Measurements from ENCODE around the gene DNAAF9.
A peak's percentile ranks its signal among the peaks of the same experiment; 100 is the strongest.
"Not testable (repeated sequence)": the region's sequence is repeated elsewhere in the genome, so short reads cannot be mapped to it uniquely, and the experiment has no call there.

Gene DNAAF9

GRCh38 chr20:3407040-3407770 is at the start of gene DNAAF9:
Gene DNAAF9, minus strand, starts transcription at chr20:3407669. Its CDS starts 112 bp downstream, at chr20:3407557.
- peak; percentile 85 for DNase-seq

GRCh38 chr20:3456648-3457047 is 49.2 kb upstream of the DNAAF9 start:
- no peak for DNase-seq

- no peak for DNase-seq
These were observed 47.4 kb upstream of the DNAAF9 start for GRCh38 chr20:3454831-3455230.

GRCh38 chr20:3452690-3453089 is 45.2 kb upstream of the DNAAF9 start:
- DNase-seq = no peak

GRCh38 chr20:3452136-3452535 is 44.7 kb upstream of the DNAAF9 start:
- DNase-seq = no peak

- no peak for DNase-seq
These were observed 41.9 kb upstream of the DNAAF9 start for GRCh38 chr20:3449319-3449718.

- no peak for DNase-seq
These were observed 39.9 kb upstream of the DNAAF9 start for GRCh38 chr20:3447321-3447720.

- no peak for DNase-seq
These were observed 39.3 kb upstream of the DNAAF9 start for GRCh38 chr20:3446779-3447178.

GRCh38 chr20:3436864-3437574 is 29.6 kb upstream of the DNAAF9 start:
- no peak for DNase-seq

GRCh38 chr20:3434232-3434631 is 26.8 kb upstream of the DNAAF9 start:
- DNase-seq = no peak

- no peak for DNase-seq
These were observed 26.3 kb upstream of the DNAAF9 start for GRCh38 chr20:3433744-3434143.

GRCh38 chr20:3432844-3433243 is 25.4 kb upstream of the DNAAF9 start:
- no peak for DNase-seq

GRCh38 chr20:3431109-3431508 is 23.6 kb upstream of the DNAAF9 start:
- DNase-seq = no peak

- no peak for DNase-seq
These were observed 23.1 kb upstream of the DNAAF9 start for GRCh38 chr20:3430376-3431069.

- not testable (repeated sequence) for DNase-seq
These were observed 19.3 kb upstream of the DNAAF9 start for GRCh38 chr20:3426766-3427165.

- no peak for DNase-seq
These were observed 15.7 kb upstream of the DNAAF9 start for GRCh38 chr20:3423126-3423525.

- no peak for DNase-seq
These were observed 14.5 kb upstream of the DNAAF9 start for GRCh38 chr20:3421985-3422384.

GRCh38 chr20:3420211-3420707 is 12.8 kb upstream of the DNAAF9 start:
- DNase-seq = no peak

- not testable (repeated sequence) for DNase-seq
These were observed 10.7 kb upstream of the DNAAF9 start for GRCh38 chr20:3418161-3418560.

GRCh38 chr20:3414122-3414521 is 6.7 kb upstream of the DNAAF9 start:
- DNase-seq = no peak

GRCh38 chr20:3413393-3413889 is 6.0 kb upstream of the DNAAF9 start:
- no peak for DNase-seq

GRCh38 chr20:3412600-3413392 is 5.3 kb upstream of the DNAAF9 start:
- no peak for DNase-seq

- DNase-seq = no peak
These were observed 3.0 kb upstream of the DNAAF9 start for GRCh38 chr20:3410464-3410863.

Measured in left hindlimb (tissue), 1 donor.